SK-N-SH (cell line): Measurements from ENCODE around the gene HSPA9. TPM values are rescaled to one million over a fixed set of nuclear protein-coding genes. Genes with fewer than 3 reads are reported as not detected.

Experiments
- CTCF ChIA-PET: fragments of 300-600, 350-600 bp; formaldehyde crosslinking; extraction: SDS; loops from one replicate; lab custom pipeline; 2021; lab: Yijun Ruan, JAX
- POLR2A ChIA-PET: fragments of 350-600 bp; sonication (Branson Sonifier 250); formaldehyde crosslinking; extraction: SDS; loops from one replicate; lab custom pipeline; 2020; ENCODE audit warnings: antibody characterized with exemption, inconsistent platforms; lab: Yijun Ruan, JAX
- DNase-seq: peaks from one replicate; pipeline ENCODE4 v3.0.0; 2012
- H2AFZ ChIP-seq: fragments of 200-600 bp; sonication (generic); 2 replicates; pipeline ENCODE4 v1.8.1; 2016; ENCODE audit warnings: antibody characterized with exemption, mild to moderate bottlenecking, low read depth
- H3F3A ChIP-seq: fragments of 200-600 bp; sonication (generic); replicated peaks from 2 replicates; pipeline ENCODE3; 2016; ENCODE audit warnings: antibody characterized with exemption, mild to moderate bottlenecking; ENCODE audit not compliant: insufficient read depth
- H3K27ac ChIP-seq, 2 experiments: fragments of 200-500 bp in 1 of 2; fragments of 200-600 bp in 1 of 2; sonication (Bioruptor generic) in 1 of 2; sonication (generic), shearing (Covaris generic) in 1 of 2; 2 replicates each; pipeline versions ENCODE4 v1.5.1 to v1.6.1; 2014 to 2016; ENCODE audit warnings: low read depth in 2 of 2, inconsistent platforms in 1 of 2, low read length in 1 of 2, mild to moderate bottlenecking in 1 of 2, mixed read lengths in 1 of 2
- H3K27me3 ChIP-seq: fragments of 200-600 bp; sonication (generic), shearing (Covaris generic); 2 replicates; pipeline ENCODE4 v1.6.1; 2016; ENCODE audit warnings: mixed run types; ENCODE audit not compliant: insufficient read depth
- H3K36me3 ChIP-seq, 2 experiments: fragments of 200-500 bp in 1 of 2; fragments of 200-600 bp in 1 of 2; sonication (Bioruptor generic) in 1 of 2; sonication (generic) in 1 of 2; replicated peaks in 1 of 2; 2 replicates each; pipeline versions ENCODE3 to v1.5.1; 2014 to 2016; ENCODE audit warnings: low read length in 1 of 2, mild to moderate bottlenecking in 1 of 2; ENCODE audit not compliant: insufficient read depth in 2 of 2, control insufficient read depth in 1 of 2
- H3K4me1 ChIP-seq, 2 experiments: fragments of 200-500 bp in 1 of 2; fragments of 200-600 bp in 1 of 2; sonication (Bioruptor generic) in 1 of 2; sonication (generic), shearing (Covaris generic) in 1 of 2; 2 replicates each; pipeline versions ENCODE4 v1.5.1 to v1.6.1; 2014 to 2016; ENCODE audit warnings: low read depth in 1 of 2, low read length in 1 of 2, mixed run types in 1 of 2; ENCODE audit not compliant: insufficient read depth in 2 of 2, control insufficient read depth in 1 of 2
- H3K4me2 ChIP-seq: fragments of 200-600 bp; sonication (generic), shearing (Covaris generic); 2 replicates; pipeline ENCODE4 v1.6.1; 2017; ENCODE audit warnings: mixed run types
- H3K4me3 ChIP-seq, 2 experiments: fragments of 200-500 bp in 1 of 2; fragments of 200-600 bp in 1 of 2; sonication (Bioruptor generic) in 1 of 2; sonication (generic), shearing (Covaris generic) in 1 of 2; 2 replicates each; pipeline versions ENCODE4 v1.5.1 to v1.8.1; 2014 to 2016; ENCODE audit warnings: low read depth in 2 of 2, inconsistent platforms in 1 of 2, low read length in 1 of 2, mild to moderate bottlenecking in 1 of 2, mixed read lengths in 1 of 2, moderate library complexity in 1 of 2
- H3K79me2 ChIP-seq: fragments of 200-600 bp; sonication (generic); 2 replicates; pipeline ENCODE4 v1.8.1; 2017; ENCODE audit warnings: mild to moderate bottlenecking; ENCODE audit not compliant: insufficient read depth
- H3K9ac ChIP-seq: fragments of 200-600 bp; sonication (generic); 2 replicates; pipeline ENCODE4 v1.6.1; 2017; ENCODE audit warnings: mixed run types
- H3K9me2 ChIP-seq: fragments of 200-600 bp; sonication (generic); 2 replicates; pipeline ENCODE4 v1.6.1; 2017; ENCODE audit warnings: mixed run types
- H3K9me3 ChIP-seq: fragments of 200-600 bp; sonication (generic); 2 replicates; pipeline ENCODE4 v1.6.1; 2017; ENCODE audit warnings: mixed run types, mild to moderate bottlenecking, moderate library complexity
- H4K20me1 ChIP-seq: fragments of 200-600 bp; sonication (generic); 2 replicates; pipeline ENCODE4 v1.6.1; 2017; ENCODE audit warnings: mild to moderate bottlenecking, mixed run types; ENCODE audit not compliant: insufficient read depth
- ELF1 ChIP-seq: IDR thresholded peaks from 2 replicates; pipeline ENCODE4 v1.4.0; 2012
- EZH2phosphoT487 ChIP-seq: fragments of 200-600 bp; sonication (generic); IDR thresholded peaks from 2 replicates; pipeline ENCODE4 v1.6.1; 2017; ENCODE audit warnings: low read depth, mixed run types, mild to moderate bottlenecking, antibody characterized with exemption, moderate library complexity, borderline replicate concordance
- FOXM1 ChIP-seq: IDR thresholded peaks from 2 replicates; pipeline ENCODE4 v1.4.0; 2012; ENCODE audit warnings: low read depth, mild to moderate bottlenecking
- GATA2 ChIP-seq: sonication (generic); formaldehyde crosslinking; IDR thresholded peaks from 2 replicates; pipeline ENCODE4 v1.5.0; 2020; ENCODE audit warnings: mild to moderate bottlenecking, missing genetic modification reagents
- JUND ChIP-seq: IDR thresholded peaks from 2 replicates; pipeline ENCODE4 v1.4.0; 2012
- MXI1 ChIP-seq: IDR thresholded peaks from 2 replicates; pipeline ENCODE4 v1.6.1; 2012; ENCODE audit warnings: mild to moderate bottlenecking, low read depth, low read length, improper control_type of control experiment
- NFIC ChIP-seq: IDR thresholded peaks from 2 replicates; pipeline ENCODE4 v1.4.0; 2012; ENCODE audit warnings: borderline replicate concordance
- NRF1 ChIP-seq: IDR thresholded peaks from 2 replicates; pipeline ENCODE4 v1.6.1; 2012; ENCODE audit warnings: low read depth, mild to moderate bottlenecking, low read length
- PBX3 ChIP-seq: IDR thresholded peaks from 2 replicates; pipeline ENCODE4; 2012
- POLR2AphosphoS5 ChIP-seq: IDR thresholded peaks from 2 replicates; pipeline ENCODE4 v1.6.1; 2012; ENCODE audit warnings: low read depth, low read length
- RAD21 ChIP-seq: IDR thresholded peaks from 2 replicates; pipeline ENCODE4 v1.6.1; 2012; ENCODE audit warnings: mild to moderate bottlenecking, low read length
- RCOR1 ChIP-seq: fragments of 150-350 bp; IDR thresholded peaks from 2 replicates; pipeline ENCODE4 v1.6.1; 2017; ENCODE audit warnings: antibody characterized with exemption, low read length
- RXRA ChIP-seq: IDR thresholded peaks from 2 replicates; pipeline ENCODE4 v1.4.0; 2012; ENCODE audit warnings: low read depth, mild to moderate bottlenecking, borderline replicate concordance
- USF1 ChIP-seq: IDR thresholded peaks from 2 replicates; pipeline ENCODE4 v1.4.0; 2012; ENCODE audit warnings: low read depth, borderline replicate concordance
- USF2 ChIP-seq: fragments of 150-350 bp; IDR thresholded peaks from 2 replicates; pipeline ENCODE4 v1.6.1; 2017; ENCODE audit warnings: antibody characterized with exemption, low read length, low read depth, borderline replicate concordance
- YY1 ChIP-seq: IDR thresholded peaks from 2 replicates; pipeline ENCODE4 v1.4.0; 2012; ENCODE audit warnings: low read depth, mild to moderate bottlenecking
- WGBS: methylation state at CpG from one replicate; pipeline ENCODE4 v1.1.6; 2017; ENCODE audit warnings: low lambda C conversion rate; 5-methylcytosine and 5-hydroxymethylcytosine counted together
- polyA plus RNA-seq, 3 experiments: library from polyadenylated mRNA; depleted of rRNA; stranded (reverse); fragments of >200 nt; gene quantifications; 2 replicates each; pipeline ENCODE4 v1.2.3, GENCODE V29; 2012
- TF ChIP-seq, protein P1 (sequence below): fragments of 150-350 bp; IDR thresholded peaks from 2 replicates; pipeline ENCODE4 v1.6.1; 2016; ENCODE audit warnings: mild to moderate bottlenecking, low read depth, low read length
- TF ChIP-seq, protein P2 (sequence below): IDR thresholded peaks from 2 replicates; pipeline ENCODE4 v1.4.0; 2012; ENCODE audit warnings: low read depth, borderline replicate concordance
- TF ChIP-seq, protein P3 (sequence below): IDR thresholded peaks from 2 replicates; pipeline ENCODE4 v1.4.0; 2012; ENCODE audit warnings: low read depth

The HSPA9 gene
- polyA plus RNA-seq, 1 of the 3 experiments (the other 2 are of a cell fraction): 153 TPM

- Histone ChIP-seq H3F3A (peaks cover 4% of the 10 kb centered on the region), H3K36me3 (peaks cover 15 to 31% of the 10 kb centered on the region in 2 experiments), H3K4me2 (no peak overlapping the region), H3K27ac (no peak overlapping the region), H3K9me3 (no peaks in the 10 kb centered on the region), H3K4me3 (no peak overlapping the region), H3K27me3 (no peaks in the 10 kb centered on the region), H3K9ac (no peak overlapping the region), H4K20me1 (peaks cover 87% of the 10 kb centered on the region), H3K4me1 (no peaks in the 10 kb centered on the region), H3K79me2 (peaks cover 100% of the 10 kb centered on the region), H3K9me2 (no peaks in the 10 kb centered on the region), H2AFZ (no peak overlapping the region)
- POLR2A ChIA-PET: no interaction called here
- CTCF ChIA-PET: interaction anchor here (0.9 to 4.5 kb wide), 3 partner anchors 18 to 80 kb away, joined by 3 to 23 read pairs (median 7); no protein-coding TSS in a partner anchor
- DNase-seq: no peak
- WGBS: 97% methylated on average over 8 of the region's 8 CpGs
- no peak for TF ChIP-seq USF2
- TF ChIP-seq, protein P1, sequence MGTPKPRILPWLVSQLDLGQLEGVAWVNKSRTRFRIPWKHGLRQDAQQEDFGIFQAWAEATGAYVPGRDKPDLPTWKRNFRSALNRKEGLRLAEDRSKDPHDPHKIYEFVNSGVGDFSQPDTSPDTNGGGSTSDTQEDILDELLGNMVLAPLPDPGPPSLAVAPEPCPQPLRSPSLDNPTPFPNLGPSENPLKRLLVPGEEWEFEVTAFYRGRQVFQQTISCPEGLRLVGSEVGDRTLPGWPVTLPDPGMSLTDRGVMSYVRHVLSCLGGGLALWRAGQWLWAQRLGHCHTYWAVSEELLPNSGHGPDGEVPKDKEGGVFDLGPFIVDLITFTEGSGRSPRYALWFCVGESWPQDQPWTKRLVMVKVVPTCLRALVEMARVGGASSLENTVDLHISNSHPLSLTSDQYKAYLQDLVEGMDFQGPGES: no peak
- no peak for TF ChIP-seq EZH2phosphoT487
- no peak for TF ChIP-seq ELF1
- TF ChIP-seq RAD21: no peak
- no peak for TF ChIP-seq MXI1
- no peak for TF ChIP-seq USF1
- no peak for TF ChIP-seq JUND
- no peak for TF ChIP-seq NRF1
- TF ChIP-seq YY1: no peak
- TF ChIP-seq POLR2AphosphoS5: no peak
These were observed 45.4 kb downstream of the HSPA9 start for GRCh38 chr5:138529812-138530211.

DNA sequence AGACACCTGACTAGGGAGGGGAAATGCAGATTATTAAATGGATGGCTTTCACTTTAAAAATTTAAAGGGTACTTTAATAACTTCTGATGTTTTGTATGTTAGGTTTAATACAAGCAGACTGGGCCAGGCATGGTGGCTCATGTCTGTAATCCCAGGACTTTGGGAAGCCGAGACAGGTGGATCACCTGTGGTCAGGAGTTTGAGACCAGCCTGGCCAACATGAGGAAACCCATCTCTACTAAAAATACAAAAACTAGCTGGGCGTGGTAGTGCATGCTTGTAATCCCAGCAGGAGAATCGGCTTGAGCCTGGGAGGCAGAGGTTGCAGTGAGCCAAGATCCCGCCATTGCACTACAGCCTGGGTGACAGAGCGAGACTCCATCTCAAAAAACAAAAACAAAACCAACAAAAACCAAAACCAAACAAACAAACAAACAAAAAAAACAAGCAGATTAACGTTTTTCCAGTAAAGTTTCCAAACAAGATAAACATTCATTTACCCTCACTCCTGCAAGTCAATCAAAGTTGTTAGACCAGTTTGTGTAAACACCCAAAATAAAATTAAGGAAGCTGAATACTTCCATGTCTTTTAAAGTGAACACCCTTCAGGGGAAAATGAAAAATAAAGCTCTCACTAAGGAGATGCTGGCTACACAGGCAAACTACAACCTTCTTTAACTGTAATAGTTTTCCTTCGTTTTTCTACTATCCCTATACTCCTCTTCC lies 46.3 kb downstream of the HSPA9 start:
- POLR2A ChIA-PET: no interaction called here
- Histone ChIP-seq H3K27me3 (no peaks in the 10 kb centered on the region), H3K4me1 (no peaks in the 10 kb centered on the region), H3K9me2 (no peaks in the 10 kb centered on the region), H3K36me3 (peaks cover 7 to 23% of the 10 kb centered on the region in 2 experiments), H3F3A (peaks cover 4% of the 10 kb centered on the region), H3K79me2 (peaks cover 100% of the 10 kb centered on the region), H3K4me3 (no peak overlapping the region), H3K9ac (no peak overlapping the region), H2AFZ (no peak overlapping the region), H3K4me2 (no peak overlapping the region), H3K9me3 (no peaks in the 10 kb centered on the region), H3K27ac (no peak overlapping the region), H4K20me1 (peaks cover 79% of the 10 kb centered on the region)
- CTCF ChIA-PET: interaction anchor here (0.9 to 4.5 kb wide), 5 partner anchors 8 to 79 kb away, joined by 3 to 23 read pairs (median 5); no protein-coding TSS in a partner anchor
- no peak for DNase-seq
- 86% methylated on average over 7 of the region's 7 CpGs for WGBS
- TF ChIP-seq EZH2phosphoT487: no peak
- TF ChIP-seq, protein P2, sequence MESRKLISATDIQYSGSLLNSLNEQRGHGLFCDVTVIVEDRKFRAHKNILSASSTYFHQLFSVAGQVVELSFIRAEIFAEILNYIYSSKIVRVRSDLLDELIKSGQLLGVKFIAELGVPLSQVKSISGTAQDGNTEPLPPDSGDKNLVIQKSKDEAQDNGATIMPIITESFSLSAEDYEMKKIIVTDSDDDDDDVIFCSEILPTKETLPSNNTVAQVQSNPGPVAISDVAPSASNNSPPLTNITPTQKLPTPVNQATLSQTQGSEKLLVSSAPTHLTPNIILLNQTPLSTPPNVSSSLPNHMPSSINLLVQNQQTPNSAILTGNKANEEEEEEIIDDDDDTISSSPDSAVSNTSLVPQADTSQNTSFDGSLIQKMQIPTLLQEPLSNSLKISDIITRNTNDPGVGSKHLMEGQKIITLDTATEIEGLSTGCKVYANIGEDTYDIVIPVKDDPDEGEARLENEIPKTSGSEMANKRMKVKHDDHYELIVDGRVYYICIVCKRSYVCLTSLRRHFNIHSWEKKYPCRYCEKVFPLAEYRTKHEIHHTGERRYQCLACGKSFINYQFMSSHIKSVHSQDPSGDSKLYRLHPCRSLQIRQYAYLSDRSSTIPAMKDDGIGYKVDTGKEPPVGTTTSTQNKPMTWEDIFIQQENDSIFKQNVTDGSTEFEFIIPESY: no peak
- no peak for TF ChIP-seq FOXM1
- TF ChIP-seq, protein P1: no peak
- TF ChIP-seq RCOR1: no peak
- no peak for TF ChIP-seq USF1
- TF ChIP-seq JUND: no peak
- TF ChIP-seq RAD21: no peak
- no peak for TF ChIP-seq PBX3
- no peak for TF ChIP-seq RXRA
- no peak for TF ChIP-seq NFIC
- TF ChIP-seq, protein P3, sequence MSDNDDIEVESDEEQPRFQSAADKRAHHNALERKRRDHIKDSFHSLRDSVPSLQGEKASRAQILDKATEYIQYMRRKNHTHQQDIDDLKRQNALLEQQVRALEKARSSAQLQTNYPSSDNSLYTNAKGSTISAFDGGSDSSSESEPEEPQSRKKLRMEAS: no peak
- TF ChIP-seq GATA2 (CRISPR knock-in tag): no peak
